Measurements from ENCODE around the gene CFC1.
"Not testable (repeated sequence)": the region's sequence is repeated elsewhere in the genome, so short reads cannot be mapped to it uniquely, and the experiment has no call there.

CFC1 gene

DNA sequence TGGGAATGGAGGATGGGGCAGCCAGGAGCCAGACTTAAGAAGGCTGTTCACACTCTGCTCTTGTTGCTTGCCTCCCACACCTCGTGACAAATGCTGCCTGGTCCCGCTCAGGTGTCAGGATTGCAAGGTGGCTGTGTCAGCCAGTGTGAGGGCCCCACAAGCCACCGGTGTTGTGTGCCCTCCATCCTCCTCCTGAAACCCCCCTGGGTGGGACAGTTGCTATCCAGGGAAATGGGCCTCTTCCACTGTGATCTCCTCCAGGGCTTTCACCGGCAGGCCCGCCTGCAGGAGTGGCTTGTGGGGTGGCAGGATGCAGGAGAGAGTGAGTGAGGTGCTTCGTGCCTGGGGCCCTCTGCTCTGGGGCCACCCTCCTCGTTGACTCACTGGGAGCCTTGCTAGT, 16.4 kb downstream of the CFC1 start:
- not testable (repeated sequence) for DNase-seq

DNA sequence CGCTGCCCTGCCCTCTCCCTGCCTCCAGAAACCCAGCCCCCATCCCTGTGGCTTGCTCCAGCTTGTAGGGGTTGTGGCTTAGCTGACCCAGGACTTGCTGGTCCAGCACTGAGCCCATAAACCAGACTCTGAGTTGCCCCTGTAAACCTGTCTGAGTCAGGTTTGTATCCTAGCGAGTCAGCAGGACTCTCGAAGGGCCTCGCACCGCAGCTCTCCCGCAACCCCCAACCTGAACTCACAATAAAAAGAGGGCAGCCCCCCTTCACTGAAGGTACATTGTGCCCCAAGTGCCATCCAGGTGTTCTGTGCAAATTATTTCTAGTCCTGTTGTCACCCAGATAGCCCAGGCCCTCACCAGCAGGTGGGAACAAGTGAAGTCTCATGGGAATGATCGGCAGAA, 17.9 kb downstream of the CFC1 start:
- not testable (repeated sequence) for DNase-seq

DNA sequence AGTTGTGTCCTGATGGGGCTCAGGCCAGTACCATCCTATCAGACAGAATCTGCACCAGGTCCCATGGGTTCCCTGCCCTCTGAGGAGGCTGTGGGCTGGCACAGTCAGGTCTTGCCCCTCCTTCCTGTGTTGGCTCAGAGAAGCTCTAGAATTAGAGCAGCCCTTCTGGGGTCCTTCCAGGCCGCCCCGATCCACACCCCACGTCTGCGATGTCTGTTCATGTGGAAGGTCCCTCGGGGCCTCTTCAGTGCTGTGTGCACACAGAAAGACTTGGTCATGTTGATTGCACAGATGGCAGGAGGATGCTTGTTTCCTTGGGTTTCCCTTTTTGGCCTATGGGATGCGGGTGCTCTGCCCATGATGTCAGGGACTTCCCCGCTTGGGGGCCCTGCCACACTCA, 20.3 kb downstream of the CFC1 start:
- not testable (repeated sequence) for DNase-seq

DNA sequence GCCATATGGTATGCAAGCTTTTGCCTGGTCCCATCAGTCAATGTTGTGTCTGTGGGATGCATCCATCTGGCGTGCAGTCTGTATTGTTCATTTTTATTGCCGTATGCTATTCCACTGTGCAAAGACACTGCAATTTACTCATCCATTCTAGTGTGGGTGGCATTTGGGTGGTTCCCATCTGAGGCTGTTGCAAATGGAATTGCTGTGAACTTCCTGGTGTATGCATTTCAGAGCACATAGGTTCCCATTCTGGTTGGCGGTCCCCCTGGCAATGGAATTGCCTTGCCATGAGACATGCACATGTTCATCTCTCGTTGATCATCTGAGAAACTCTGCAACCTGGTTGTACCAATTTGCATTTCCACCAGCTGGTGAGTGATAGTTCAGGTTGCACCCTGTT, 21.8 kb downstream of the CFC1 start:
- DNase-seq = not testable (repeated sequence)

DNA sequence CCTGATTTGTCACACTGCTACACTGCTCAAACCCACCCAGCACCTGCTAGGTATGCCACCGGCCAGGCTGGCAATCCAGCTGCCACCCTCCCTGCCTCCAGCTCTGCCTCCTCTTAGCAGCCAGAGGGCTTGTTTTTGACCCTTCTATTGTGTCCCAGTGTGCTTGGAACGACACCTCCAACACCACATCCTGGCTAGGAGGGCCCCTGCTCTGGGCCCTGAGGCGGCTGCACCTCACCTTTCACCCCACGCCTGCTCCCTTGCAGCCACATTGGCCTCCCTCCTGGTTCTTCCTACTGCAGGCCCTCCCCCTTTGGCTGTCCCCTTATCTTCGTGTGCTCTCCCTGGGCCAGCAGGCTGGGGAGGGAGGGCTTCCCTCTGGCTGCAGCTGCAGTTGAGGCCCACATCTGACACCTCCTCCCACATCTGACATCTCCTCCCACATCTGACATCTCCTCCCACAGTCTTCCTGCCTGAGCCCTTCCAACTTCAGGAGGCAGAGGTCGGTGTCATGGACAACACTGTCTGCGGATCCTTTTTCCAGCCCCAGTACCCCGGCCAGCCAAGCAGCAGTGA, 23.1 kb downstream of the CFC1 start:
- DNase-seq = not testable (repeated sequence)

DNA sequence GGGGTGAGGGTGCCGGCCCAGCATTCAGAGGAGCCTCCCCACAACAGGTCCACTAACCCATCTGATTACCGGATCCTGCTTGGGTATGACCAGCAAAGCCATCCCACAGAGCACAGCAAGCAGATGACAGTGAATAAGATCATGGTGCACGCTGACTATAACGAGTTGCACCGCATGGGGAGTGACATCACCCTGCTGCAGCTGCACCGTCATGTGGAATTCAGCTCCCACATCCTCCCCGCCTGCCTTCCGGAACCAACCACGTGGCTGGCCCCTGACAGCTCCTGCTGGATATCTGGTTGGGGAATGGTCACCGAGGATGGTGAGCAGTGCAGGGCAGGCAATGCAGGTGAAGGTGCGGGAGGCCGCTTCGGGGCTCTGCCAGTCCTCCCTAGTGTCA, 25.1 kb downstream of the CFC1 start:
- not testable (repeated sequence) for DNase-seq

DNA sequence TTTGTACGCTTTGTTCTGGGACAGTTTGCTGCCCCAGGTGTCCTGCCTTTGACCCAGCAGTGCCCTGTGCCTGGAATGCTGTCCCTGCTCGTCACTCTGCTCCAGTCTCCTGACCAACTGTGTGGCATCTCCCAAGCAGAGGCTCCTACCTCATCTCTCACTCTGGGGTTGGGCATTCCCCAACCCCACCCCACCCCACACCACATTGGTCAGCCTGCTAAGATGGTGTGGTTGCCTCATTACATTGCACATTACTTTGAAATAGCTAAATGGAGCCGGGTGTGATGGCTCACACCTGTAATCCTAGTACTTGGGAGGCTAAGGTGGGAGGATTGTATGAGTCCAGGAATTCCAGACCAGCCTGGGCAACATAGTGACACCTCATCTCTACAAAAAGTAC, 27.4 kb downstream of the CFC1 start:
- not testable (repeated sequence) for DNase-seq

DNA sequence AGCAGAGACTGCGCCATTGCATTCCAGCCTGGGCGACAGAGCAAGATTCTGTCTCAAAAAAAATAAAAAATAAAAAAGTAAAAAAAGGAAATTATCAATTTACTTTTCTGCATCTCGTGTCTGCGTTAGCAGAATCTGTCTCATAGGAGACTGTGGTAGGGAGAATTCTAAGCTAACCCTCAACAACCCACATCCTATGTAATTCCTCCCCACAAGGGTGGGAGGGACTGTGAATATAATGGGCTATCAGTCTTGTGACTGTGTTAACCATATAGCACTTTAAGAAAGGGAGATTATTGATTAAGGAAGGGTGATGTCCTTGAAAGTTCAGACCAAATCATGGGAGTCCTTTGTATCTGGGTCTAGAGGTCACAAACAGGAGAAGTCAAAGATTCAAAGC, 33.2 kb downstream of the CFC1 start:
- DNase-seq = not testable (repeated sequence)

DNA sequence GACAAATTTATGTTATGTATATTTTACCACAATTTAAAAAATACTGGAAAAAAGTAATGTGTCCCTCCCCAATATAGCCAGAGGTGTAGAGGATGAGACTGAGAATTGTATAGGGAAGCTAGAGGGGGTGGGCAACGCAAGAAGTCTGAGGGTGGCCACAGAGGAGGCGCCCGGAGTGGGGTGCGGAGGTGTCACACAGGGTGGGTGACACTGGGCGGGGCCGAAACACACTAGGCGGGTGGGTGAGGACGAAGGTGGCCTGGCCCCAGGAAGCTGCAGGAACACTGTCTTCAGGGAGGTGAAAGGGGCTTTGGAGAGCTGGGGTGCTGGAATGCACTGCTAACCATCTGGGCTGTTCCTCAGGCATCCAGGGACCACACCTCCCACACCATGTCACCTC, 42.9 kb downstream of the CFC1 start:
- not testable (repeated sequence) for DNase-seq

DNA sequence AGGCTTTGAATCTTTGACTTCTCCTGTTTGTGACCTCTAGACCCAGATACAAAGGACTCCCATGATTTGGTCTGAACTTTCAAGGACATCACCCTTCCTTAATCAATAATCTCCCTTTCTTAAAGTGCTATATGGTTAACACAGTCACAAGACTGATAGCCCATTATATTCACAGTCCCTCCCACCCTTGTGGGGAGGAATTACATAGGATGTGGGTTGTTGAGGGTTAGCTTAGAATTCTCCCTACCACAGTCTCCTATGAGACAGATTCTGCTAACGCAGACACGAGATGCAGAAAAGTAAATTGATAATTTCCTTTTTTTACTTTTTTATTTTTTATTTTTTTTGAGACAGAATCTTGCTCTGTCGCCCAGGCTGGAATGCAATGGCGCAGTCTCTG, 45.2 kb downstream of the CFC1 start:
- DNase-seq = not testable (repeated sequence)

DNA sequence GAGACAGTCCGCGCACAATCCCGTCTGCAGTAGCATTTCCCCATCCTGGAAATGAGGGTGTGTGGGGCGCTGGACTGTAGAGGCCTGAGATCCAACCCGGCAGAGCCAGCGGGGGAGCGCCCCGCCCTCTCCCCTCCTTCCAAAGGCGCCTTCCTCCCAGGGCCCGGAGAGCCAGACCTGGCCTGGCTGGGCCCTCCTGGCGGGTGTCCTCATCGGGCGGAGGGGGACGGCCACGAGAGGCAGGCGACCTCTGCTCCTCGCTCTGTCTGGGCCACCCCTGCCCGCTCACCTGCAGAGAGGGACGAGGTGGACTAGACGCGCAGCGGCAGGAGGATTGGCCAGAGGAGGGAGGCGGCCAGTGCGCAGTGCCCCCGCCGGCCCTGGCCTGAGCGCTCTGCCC, 49.9 kb downstream of the CFC1 start:
- not testable (repeated sequence) for DNase-seq

DNA sequence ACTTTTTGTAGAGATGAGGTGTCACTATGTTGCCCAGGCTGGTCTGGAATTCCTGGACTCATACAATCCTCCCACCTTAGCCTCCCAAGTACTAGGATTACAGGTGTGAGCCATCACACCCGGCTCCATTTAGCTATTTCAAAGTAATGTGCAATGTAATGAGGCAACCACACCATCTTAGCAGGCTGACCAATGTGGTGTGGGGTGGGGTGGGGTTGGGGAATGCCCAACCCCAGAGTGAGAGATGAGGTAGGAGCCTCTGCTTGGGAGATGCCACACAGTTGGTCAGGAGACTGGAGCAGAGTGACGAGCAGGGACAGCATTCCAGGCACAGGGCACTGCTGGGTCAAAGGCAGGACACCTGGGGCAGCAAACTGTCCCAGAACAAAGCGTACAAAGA, 51.0 kb downstream of the CFC1 start:
- DNase-seq = not testable (repeated sequence)

DNA sequence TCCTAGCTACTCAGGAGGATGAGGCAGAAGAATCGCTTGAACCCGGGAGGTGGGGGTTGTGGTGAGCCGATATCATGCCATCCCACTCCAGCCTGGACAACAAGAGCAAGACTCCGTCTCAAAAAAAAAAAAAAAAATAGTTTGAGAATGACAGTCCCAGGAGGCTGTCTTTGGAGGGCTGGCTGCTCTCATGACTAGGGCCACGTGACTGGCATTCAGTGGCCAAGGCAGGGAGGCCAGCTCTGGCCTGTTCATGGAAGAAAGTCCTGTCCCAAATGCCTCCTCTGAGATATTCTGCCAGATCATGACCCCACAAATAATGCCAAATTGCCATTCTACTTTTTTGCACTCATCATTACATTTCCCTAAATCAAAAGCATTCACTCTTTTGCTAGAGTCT, 54.4 kb downstream of the CFC1 start:
- not testable (repeated sequence) for DNase-seq

DNA sequence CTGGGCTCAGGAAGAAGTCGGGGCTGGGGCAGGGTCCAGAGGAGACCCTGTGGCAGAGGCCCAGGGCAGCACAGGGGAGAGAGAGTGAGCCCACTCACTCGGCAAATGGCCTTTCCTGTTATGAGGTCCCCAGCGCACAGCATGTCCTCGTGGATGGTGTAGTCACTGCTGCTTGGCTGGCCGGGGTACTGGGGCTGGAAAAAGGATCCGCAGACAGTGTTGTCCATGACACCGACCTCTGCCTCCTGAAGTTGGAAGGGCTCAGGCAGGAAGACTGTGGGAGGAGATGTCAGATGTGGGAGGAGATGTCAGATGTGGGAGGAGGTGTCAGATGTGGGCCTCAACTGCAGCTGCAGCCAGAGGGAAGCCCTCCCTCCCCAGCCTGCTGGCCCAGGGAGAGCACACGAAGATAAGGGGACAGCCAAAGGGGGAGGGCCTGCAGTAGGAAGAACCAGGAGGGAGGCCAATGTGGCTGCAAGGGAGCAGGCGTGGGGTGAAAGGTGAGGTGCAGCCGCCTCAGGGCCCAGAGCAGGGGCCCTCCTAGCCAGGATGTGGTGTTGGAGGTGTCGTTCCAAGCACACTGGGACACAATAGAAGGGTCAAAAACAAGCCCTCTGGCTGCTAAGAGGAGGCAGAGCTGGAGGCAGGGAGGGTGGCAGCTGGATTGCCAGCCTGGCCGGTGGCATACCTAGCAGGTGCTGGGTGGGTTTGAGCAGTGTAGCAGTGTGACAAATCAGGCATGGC, 55.4 kb downstream of the CFC1 start:
- DNase-seq = not testable (repeated sequence)

DNA sequence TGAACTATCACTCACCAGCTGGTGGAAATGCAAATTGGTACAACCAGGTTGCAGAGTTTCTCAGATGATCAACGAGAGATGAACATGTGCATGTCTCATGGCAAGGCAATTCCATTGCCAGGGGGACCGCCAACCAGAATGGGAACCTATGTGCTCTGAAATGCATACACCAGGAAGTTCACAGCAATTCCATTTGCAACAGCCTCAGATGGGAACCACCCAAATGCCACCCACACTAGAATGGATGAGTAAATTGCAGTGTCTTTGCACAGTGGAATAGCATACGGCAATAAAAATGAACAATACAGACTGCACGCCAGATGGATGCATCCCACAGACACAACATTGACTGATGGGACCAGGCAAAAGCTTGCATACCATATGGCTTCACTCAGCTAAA, 56.6 kb downstream of the CFC1 start:
- DNase-seq = not testable (repeated sequence)

All from stimulated activated CD4-positive, alpha-beta T cell treated with anti-CD3 and anti-CD28 coated beads, Interleukin-2, amount 100 ng/mL, for 48 hours (primary cell).